ENCODE data around the gene DNPH1. TPM values are rescaled to one million over a fixed set of nuclear protein-coding genes. Genes with fewer than 3 reads are reported as not detected.

DNPH1 gene
- total RNA-seq, 4 donors from 2014 or later: 57.0 to 88.1 (median 74.7) TPM

GRCh38 chr6:43269273-43270007 lies 40.2 kb upstream of the DNPH1 start:
- DNase-seq (ENCODE audit: low spot score): no peak
- ATAC-seq (ENCODE audit: low FRiP score): peak; percentile 53
- no peak for TF ChIP-seq CTCF (IDR thresholded peaks at IDR 0.05)

GRCh38 chr6:43268782-43269272 lies 39.5 kb upstream of the DNPH1 start:
- no peak for TF ChIP-seq CTCF (IDR thresholded peaks at IDR 0.05)
- DNase-seq (ENCODE audit: low spot score): no peak
- ATAC-seq (ENCODE audit: low FRiP score): no peak

GRCh38 chr6:43268355-43268700 lies 39.0 kb upstream of the DNPH1 start:
- TF ChIP-seq CTCF (IDR thresholded peaks at IDR 0.05): no peak
- no peak for DNase-seq (ENCODE audit: low spot score)
- ATAC-seq (ENCODE audit: low FRiP score): no peak

- TF ChIP-seq CTCF (IDR thresholded peaks at IDR 0.05): no peak
- no peak for ATAC-seq (ENCODE audit: low FRiP score)
- DNase-seq (ENCODE audit: low spot score): no peak
Measured at GRCh38 chr6:43267619-43268354, 38.5 kb upstream of the DNPH1 start.

GRCh38 chr6:43265564-43265963 lies 36.3 kb upstream of the DNPH1 start:
- no peak for ATAC-seq (ENCODE audit: low FRiP score)
- no peak for TF ChIP-seq CTCF (IDR thresholded peaks at IDR 0.05)
- no peak for DNase-seq (ENCODE audit: low spot score)

GRCh38 chr6:43264599-43265145 lies 35.4 kb upstream of the DNPH1 start:
- ATAC-seq (ENCODE audit: low FRiP score) (no peak), DNase-seq (ENCODE audit: low spot score) (no peak)
- TF ChIP-seq CTCF (IDR thresholded peaks at IDR 0.05): no peak
